HG02981 (cell line): ENCODE results near the gene UMPS.

ENCODE experiments used
- ATAC-seq: cut with Tn5 transposase; IDR thresholded peaks from one replicate; pipeline ENCODE4 v1.9.1; 2021; ENCODE audit warnings: mild to moderate bottlenecking, moderate library complexity; ENCODE audit not compliant: unreplicated experiment

The UMPS gene

DNA sequence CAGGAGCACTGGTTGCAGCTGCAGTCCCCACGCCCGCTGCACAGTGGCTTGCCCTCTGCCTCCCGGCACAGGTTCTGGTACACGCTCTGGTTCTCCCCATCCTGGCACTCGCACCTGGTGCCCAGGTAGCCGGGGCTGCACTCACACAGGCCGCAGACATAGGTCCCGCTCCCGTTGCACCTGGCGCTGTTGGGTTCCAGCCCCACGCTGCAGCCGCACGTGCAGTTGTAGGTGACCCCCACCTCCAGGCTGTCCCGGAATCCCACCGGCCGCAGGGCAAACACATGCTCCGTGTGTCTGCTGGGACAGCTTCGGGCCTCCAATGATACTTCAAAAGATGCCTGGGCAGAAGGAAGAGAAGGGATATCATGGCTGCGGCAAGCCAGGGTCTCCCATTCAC lies 66.2 kb downstream of the UMPS start:
- ATAC-seq, result no peak

DNA sequence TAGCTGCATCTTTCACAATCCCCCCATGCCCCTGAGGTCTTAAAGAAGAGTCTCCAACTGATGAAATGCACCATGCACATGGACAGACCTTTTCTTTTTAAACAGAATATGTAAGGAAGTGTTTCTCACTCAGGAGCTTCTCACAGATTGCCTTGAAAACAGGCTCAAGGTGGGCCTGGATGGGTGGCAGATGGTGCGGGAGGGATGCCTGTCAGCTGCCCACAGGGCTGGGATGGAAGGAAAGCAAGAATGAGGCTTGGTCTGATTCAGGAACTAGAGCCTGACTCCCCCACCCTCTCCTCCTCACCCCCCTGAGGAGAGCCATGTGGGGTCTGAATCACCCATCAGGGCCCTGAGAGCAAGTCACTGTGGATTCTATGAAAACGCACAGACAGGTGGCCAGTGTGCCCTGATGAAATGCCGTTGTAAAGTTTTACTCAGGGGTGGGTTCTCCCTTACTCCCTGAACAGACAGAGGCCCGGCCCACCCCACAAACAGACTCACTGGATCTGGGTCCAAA lies 67.2 kb downstream of the UMPS start:
- ATAC-seq, result no peak
